DND-41 (cell line): Measurements from ENCODE around the gene DDX51.

ENCODE experiments used
- CTCF ChIP-seq: IDR thresholded peaks from 2 replicates; pipeline ENCODE4 v1.5.1; 2012; ENCODE audit warnings: borderline replicate concordance, low read length, moderate library complexity, mild to moderate bottlenecking; ENCODE audit not compliant: poor library complexity, severe bottlenecking; ENCODE audit errors: extremely low read depth
- EZH2 ChIP-seq: IDR thresholded peaks from 3 replicates; pipeline ENCODE4 v1.6.1; 2012; ENCODE audit warnings: borderline replicate concordance, low read depth, mild to moderate bottlenecking, moderate library complexity, low read length, inconsistent platforms; ENCODE audit not compliant: severe bottlenecking

- TF ChIP-seq CTCF, result no peak
- no peak for TF ChIP-seq EZH2
Measured at GRCh38 chr12:132116709-132117557, 27.2 kb downstream of the DDX51 start.
